T-helper 2 cell treated with Interferon-gamma antibody and Interleukin-4, amounts not matched to agents 100 ng/mL and 5 ng/mL, for 36 hours (primary cell): ENCODE data around the gene HCFC1. TPM values are rescaled to one million over a fixed set of nuclear protein-coding genes. Genes with fewer than 3 reads are reported as not detected.

ENCODE experiments used
- intact Hi-C: fragments of 100-400 bp; cut with micrococcal nuclease; formaldehyde crosslinking; loops from one replicate; pipeline ENCODE4 v1.15.1; 2023
- total RNA-seq: library from RNA; stranded (reverse); gene quantifications from 2 replicates; pipeline ENCODE4 v1.2.3, GENCODE V29; 2022

HCFC1 gene
- total RNA-seq, result 115 and 119 TPM in 2 replicates

DNA sequence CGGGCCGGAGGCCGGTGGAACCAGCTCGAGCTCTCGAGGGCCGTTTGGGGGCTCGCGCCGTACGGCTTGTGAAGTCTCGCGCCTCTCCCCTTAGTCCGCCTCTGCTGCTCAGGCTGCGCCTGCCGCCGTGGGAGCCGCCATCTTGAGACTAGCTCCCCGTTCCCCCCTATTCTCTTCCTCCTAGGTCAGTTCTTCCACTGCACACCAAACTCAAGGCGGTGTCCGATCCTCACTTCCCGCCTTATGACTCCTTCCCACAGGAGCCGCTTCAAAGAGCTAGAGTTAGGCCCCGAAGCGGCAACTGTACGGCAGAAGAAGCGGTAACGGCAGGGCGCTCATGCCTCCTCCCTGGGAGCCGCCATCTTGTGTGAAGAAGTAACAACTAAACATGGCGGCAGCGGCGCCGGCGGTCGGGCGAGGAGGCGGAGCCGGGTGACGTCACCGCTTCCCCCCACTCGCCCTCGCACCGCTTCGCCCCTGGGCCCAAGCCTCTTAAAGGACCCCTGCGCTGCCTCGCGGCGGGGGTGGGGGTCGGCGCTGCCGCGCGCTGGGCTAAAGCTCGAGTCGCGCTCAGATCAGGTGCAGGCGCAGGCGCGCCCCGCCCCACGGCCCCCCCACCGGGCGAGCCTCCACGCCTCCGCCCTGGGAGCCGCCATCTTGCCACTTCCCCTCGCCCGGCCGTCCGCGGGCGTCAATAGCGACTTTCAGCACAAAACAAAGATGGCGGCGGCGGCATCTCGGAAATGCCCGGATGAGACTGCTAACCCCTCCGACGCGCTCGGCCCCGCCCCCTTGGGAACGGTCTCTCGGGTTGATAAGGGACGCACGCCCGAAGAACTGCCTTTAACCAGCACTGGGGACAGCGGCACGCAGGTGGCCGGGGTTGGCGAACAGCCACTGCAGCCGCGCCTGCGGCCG lies at the start of gene HCFC1:
Gene HCFC1 (minus strand): TSS at position 369 of the 918 bp plus-strand sequence. CDS start 978 bp downstream, outside the sequence.
- intact Hi-C loops, result loop anchor here (1.0 to 2.0 kb wide), 4 partner anchors 10 to 399 kb away; no protein-coding TSS in a partner anchor

DNA sequence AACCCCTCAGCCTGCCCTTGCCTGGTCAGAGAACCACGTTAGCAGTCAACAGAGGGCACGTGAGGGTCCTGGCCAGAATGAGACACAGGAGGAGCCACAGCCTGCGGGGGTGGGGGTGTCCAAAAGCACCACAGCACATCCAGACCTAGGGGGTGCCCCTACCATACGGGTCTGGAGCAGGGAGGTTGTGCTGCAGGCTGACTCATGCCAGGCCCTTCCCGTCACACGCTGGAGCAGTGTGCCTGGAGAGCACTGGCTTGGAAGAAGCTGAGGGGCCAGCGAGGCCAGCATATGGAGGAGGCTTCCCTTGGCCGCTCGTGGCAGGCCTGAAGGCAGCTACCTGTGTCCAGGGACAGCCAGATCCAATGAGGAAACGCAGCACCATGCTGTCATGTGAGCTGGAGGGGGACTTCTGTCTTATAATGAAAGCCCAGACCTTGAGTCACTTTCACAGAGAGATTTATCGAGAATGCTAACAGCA lies 49.6 kb upstream of the HCFC1 start:
- intact Hi-C loops, result loop anchor here (2.0 kb wide), 1 partner anchor 50 kb away; the partner anchor contains the start of gene HCFC1

DNA sequence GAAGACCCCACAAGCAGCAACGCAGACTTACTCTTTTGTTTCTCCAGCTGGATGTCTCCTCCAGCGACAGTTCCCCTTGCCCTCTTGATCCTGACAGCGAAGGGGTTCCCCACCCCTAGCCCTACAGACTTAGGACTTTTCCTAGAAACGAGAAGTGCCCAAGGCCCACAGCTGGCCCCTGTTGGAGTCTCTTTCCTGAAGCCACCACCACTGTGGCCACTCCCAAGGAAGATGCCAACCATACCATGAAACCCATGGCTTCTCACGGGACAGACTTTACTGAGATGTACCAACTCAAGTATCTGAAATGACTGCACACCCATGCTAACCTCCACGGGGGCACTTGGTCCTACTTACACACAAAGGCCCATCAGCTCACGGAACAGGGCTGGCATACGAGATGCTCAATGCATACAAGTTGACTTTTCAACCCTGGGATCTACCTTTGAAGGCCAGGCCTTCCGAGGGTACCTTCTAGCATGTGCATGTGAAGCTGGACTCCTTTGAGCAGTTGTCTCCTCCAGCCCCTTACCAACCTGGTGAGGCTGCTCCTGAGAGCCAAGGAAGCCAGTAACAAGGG lies 49.0 kb upstream of the HCFC1 start:
- intact Hi-C loops, result loop anchor here (2.0 kb wide), 1 partner anchor 50 kb away; the partner anchor contains the start of gene HCFC1

DNA sequence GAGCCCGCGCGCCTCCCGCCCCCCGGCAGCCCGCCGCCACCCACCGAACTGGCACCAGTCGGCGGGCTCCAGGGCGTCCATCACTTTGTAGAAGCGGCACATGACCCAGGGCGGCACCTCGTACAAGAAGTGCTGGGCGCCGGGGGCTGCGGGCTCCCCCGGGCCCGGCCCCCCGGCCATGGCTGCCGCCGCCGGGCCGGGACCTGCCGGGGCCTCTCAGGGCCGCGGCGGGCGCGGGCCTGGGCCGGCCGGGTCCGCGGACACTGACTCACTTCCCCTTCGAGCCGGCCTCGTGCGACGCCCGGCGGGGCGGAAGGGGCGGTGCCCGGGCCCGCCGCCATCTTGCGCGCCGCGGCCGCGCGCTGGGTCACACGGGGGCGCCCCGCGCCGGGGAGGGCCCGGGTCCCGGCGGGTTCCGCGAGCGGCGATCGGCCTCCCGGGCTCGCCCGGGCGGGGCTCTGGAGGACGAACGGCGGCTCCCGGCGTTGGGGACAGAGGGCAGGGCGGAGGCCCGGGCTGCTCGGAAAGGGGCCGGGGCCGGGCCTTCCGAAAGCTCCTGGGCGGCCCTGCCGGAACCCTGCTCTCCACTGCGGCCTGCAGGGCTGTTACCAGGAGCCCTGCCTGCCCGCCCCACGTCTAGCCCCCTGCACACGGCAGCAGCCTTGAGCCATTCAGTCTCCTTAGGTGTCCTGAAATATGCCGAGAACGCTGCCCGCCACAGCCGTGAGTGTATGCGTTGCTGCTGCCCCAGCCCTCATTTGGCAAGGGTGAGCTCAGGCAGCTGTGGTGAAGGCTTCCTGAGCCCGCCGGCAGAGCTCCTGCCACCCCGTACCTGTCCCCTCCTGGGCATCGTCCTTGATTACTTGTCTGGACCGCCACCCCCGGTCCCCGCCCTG lies 48.3 kb upstream of the HCFC1 start, which contains the start of gene IRAK1:
Gene IRAK1 (minus strand): TSS at position 270 of the 896 bp plus-strand sequence. CDS start 90 bp downstream, at position 180.
- intact Hi-C loops, result loop anchor here (2.0 kb wide), 1 partner anchor 49 kb away; the partner anchor contains the start of gene HCFC1

DNA sequence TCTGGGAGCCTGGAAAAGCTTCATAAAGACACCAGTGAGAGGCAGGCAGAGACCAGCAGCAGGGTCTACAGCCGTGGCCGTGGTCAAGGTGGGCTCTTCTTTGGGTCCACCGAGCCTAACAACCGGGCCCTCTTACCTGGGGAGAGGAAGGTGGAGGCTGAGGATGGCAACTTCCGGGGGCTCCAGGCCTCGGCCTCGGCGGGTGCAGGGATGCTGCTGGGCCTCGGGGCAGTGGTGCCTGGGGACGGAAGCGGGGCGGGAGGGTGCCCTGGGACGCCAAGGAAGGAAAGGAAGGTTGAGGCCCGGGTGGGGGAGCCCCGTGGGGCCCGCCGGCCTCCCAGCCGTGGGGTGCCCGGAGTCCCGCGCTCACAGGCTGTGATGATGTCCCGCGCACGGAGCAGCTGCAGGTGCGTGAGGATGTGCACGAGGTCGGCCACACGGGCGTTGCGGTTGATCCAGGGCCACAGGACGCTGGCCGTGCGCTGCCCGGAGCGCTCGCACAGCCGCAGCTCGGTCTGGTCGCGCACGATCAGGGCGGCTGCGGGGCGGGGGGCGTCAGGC lies 47.5 kb upstream of the HCFC1 start:
- intact Hi-C loops, result no loop called here

DNA sequence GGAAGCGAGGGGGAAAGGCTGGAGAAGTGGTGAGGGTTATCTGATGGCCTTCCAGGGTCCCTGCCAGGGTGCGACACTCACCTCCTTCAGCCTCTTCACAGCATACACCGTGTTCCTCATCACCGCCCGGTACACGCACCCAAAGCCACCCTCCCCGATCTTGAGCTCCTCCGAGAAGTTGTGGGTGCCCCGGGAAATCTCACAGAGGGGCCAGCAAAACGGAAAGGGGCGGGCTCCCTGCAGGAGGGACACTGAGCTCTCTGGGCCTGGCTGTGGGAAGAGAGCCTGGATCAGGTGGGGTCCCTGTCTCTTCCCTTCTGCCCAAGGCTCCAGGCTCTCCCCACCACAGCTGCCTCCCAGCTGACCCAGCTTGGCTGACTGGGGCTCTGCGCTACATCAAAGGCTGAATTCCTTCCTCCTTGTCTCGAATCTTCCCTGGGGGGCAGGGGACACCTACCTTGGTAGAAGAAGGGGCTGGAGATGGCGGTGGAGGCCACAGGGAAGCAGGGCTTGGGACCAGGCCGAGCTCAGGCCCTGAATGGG lies 47.0 kb upstream of the HCFC1 start:
- intact Hi-C loops, result no loop called here

DNA sequence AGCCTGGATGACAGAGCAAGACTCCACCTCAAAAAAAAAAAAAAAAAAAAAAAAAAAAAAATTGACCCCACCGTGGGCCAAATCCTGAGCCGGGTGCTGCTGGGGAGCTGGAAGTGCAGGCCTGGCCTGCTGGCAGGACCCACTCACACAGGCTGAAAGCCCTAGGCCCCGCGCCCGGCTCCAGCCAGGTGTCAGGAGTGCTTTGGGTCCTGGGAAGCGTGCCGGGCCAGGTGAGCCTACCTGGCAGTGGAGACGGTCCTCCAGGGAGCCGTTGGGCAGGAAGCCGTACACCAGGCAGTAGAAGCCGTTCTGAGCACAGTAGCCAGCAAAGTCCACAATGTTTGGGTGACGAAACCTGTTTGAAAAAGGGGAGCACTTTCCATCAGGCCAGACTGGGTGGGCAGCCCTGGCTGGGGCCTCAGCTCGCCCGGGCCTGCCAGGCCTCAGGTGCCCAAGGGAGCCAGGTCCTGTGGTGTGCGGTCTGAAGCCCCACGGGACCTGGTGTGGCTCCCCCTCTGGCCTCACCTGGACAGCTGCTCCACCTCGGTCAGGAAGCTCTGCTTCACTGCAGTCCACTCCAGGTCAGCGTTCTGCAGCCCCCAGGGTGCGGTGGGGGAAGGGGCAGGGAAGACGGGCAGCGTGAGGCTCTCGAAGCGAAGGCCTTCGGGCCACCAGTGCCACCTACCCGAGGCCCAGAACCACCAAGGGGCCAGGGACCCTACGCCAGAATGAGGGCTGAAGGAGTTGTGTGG lies 46.3 kb upstream of the HCFC1 start:
- intact Hi-C loops, result no loop called here

DNA sequence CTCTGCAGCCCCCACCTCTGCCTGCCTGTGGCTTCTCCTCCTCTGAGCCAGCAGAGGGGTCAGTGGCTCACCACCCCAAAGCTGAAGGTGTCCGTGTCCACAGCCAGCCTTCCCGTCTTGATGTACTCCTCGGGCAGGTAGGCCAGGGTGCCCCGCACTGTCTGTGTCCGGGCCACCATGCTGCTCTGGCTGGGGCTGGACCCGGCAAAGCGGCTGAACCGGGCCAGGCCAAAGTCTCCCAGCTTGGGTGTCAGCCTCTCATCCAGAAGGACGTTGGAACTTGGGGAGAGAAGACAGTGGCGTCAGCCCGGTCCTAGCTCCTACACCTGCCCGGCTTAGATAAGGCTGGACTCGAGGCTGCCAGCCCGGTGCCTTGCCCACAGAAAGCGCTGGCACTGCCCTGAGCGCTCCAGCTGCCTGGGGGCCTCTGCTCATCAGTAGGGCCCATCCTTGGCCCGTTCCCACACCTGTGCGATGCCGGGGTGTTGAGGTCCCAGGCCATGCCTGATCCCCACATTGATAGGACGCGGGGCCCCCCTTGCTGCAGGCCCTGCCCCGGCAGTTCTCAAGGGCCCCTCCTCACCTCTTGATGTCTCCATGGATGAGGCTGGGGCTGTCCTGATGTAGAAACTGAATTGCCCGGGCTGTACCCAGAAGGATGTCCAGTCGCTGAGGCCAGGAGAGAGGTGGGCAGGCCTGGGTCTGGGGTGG lies 44.9 kb upstream of the HCFC1 start:
- intact Hi-C loops, result no loop called here

DNA sequence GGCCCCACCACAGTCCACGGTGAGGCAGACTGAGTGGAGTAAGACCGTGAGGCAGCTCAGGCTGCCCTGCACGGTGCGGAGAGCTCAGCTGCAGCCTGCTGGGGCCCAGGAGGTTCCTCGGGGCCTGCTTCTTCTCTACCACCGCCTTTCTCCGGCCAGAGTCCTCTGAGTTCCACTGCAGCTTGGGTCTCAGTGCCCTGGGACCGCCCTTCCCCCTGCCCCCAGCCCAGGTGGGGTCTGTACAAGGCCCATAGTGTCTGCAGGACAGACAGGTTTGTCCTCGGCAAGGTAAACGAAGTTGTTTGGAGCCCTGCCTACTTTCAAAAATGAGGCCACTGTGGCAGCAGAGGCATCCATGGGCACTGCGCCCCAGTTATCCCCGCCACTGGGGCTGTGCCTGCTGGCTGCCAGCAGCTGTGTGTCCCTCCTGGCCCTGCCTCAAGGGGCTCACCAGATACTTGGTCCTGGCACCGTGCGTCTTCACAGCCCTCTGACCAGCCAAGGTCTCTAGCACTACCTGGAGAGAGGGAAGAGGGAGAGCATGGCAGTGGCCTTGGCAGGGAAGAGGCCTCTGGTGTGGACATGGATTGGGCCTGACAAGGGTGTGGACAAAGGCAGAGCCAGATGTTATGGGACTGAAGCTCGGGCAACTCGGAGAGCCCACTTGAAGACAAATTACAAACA lies 44.1 kb upstream of the HCFC1 start:
- intact Hi-C loops, result no loop called here

DNA sequence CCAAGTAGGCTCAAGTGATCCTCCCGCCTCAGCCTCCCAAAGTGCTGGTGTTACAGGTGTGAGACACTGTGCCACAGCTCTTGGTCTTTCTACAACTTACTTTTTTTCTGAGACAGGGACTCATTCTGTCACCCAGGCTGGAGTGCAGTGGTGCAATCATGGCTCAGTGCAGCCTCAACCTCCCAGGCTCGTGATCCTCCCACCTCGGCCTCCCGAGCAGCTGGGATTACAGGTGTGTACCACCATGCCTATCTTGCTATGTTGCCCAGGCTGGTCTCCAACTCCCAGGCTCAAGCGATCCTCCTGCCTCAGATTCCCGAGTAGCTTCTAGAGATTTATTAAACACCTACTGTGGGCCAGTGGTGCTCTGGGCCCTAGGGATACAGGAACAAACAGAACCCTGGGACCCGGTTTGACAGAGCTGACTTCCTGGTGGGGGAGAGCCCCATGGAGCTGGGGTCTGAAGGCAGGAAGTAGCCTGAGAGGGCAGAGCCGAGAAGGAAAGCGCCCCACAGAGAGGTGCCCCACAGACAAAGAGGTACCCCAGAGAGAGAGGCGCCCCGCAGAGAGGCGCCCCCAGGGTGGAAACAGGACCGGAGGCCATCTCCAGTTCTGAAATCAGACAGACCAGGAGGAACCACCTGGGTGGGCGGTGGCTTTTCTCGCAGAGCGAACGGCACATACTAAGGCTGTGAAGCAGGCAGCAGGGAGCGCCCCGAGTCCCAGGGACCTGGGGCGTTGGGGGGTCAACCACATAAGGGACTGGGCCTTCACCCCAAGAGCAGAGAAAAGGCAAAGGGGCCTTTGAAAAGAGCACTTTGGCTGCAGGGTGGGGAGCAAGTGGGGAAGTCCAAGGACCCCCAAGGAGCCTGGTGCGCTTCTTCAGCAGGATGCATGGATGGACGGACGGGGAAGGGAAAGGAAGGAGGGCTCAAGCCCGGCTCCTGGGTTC lies 43.1 kb upstream of the HCFC1 start:
- intact Hi-C loops, result no loop called here

DNA sequence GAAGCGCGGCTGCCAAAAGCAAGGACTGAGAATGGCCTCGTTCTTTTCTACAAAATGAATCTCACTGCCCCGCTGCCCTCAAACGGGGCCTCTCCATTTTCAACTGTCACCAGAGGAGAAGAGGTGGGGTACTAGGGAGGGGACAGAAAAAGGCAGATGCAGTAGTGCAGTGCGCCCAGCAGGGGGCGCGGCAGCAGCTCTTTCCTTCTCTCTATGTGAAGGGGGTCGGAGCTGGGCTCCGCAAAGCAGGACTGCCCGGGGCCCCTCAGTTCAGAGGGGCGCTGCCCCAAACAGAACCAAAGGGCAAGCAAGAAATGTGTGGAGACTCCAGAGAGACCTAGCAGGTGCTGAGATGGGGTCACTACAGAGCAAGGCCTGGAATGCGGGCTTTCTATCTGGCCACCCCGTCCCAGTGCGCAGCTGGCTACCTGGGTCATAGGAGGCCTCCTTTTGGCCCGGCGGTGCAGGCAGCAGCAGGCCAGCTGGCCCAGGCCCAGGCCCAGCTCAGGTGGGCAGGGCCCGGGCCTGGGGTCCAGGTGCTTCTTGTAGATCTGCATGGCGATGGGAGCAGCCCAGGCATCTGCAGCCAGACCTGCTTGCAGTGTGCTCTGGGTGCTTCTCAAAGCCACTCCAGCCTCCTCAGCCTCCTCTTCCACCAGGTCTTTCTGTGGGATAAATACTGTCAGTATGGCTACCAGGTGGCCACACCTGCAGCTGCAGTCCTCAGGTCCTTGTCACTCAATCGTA lies 42.2 kb upstream of the HCFC1 start:
- intact Hi-C loops, result loop anchor here (1.0 kb wide), 1 partner anchor 38 kb away; no protein-coding TSS in a partner anchor

DNA sequence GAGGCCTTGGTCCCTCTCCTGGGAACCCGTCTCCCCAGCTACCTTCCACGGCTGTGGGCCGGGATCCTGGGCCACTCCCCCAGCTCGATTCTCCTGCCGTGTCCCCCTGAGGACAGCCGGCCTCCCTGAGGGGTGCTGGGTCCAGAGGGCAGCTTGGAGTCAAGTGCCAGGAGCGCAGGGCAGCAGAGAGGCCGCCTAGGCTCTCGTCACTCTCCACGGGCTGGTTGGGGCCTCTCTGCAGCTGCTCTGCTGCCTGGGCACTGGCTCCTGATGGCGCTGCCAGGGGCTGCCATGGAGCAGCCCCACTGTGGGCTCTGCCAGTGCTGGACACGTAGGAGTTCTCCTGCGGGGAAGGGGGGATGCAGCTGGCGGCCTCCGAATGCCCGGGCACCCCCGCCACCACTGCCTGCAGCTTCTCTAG lies 41.4 kb upstream of the HCFC1 start:
- intact Hi-C loops, result loop anchor here (1.0 kb wide), 1 partner anchor 38 kb away; no protein-coding TSS in a partner anchor

DNA sequence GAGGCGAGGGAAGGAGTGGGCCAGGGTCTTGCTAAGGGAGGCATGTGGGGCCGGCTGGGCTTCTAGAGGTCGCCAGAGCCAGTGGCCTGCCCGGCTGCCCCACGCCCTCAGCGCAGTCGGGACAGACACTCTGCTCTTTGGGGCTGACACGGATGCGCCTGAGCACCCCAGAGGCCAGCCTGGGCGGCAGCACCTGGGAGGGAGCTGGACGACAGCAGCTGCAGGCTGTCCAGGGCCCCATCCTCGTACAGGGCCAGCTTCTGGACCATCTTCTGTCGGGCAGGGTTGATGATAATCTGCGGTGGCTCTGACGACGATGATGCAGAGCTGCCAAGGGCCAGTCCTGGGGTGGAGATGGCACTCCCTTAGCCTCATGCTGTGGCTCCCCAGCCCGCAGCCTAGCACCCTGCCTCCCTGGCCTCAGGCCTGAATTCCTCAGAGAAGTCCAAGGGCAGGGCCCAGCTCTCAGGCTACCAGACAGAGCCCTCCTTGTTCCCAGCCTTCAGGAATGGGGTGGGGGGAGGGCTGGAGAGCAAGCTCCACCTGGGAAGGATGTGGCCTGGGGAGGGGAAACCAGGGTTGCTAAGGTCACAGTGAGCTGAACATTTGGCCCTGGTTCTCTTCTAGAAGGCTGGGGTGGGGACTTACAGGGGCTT lies 40.8 kb upstream of the HCFC1 start:
- intact Hi-C loops, result no loop called here

DNA sequence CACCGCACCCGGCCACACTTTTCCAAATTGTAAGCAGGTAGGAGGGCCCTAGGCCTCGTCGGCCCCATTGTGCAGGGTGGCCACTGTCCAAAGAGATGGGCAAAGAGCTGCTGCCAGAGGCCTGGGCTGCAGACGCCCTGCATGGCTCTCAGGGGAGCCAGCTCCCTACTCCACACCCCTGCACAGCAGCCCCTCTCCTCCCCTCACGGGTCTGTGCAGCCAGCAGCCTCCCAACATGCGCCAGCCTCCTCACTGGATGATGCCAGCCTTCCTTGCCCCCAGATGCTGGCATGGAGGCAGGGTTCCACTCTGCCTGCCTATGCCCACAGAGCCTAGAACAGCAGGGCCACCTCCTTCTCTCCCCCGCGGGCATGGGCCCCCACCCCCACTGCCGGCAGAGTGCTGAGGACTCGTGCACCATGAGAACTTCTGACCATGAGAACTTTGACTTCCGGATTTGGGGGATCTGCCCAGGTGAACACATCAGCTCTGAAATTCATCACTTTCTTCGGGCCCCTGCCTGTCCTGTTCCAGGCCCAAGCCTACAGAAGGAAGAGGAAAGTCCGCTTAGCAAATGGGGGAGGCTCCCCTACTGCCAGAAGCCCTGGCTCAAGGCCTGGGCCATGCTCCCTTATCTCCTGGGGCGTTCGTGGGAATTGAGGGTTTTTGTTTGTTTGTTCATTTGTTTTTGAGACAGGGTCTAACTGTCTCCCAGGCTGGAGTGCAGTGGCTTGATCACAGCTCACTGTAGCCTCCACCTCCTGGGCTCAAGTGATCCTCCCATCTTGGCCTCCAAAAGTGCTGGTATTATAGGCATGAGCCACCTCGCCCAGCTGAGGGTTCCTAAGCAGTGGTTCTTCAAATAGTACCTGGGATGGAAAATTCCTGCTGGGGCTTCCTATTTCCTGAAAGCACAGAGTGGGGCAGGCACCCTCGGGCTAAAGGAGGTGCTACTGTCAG lies 40.0 kb upstream of the HCFC1 start:
- intact Hi-C loops, result no loop called here
